ENCODE measurements around the gene RALGAPA2.

RALGAPA2 gene

DNA sequence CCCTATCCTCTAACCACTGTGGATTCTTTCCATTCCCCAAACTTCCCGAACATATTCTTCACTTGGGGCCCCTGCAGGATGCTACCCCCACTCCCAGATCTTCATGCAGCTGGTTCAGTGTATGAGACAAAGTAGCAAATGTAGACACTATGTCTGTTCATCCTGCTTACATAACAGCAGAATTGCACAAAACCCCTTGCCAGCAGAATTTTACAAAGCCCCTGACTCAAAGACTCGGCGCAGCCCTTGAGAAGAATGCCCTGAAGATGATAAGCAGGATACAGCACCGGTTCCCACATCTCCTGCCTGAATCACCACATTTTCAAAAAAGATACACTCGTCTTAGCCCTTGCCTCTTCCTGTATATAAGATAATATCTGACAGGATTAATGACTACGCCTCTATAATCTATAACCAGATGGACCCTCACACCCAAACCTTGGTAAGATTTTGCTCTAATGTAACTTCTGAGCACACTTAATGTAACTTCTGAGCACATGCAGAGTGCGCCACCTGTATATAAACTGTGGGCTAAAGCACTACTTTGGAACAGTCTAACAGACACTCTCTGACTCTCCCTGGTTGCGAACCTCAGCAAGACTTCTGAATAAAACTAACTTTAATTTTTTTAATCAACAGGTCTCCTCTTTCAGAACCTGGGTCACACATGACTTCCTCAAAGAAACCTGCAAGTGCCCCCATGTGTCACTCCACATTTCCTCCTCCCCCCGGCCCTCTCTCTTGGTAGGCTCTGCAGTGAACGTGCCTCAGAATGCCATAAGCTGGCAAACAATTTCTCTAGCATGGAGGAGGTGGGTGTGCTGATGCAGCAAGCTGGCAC lies 28.7 kb downstream of the RALGAPA2 start:
- no peak for DNase-seq (ENCODE audit: low read depth)

DNA sequence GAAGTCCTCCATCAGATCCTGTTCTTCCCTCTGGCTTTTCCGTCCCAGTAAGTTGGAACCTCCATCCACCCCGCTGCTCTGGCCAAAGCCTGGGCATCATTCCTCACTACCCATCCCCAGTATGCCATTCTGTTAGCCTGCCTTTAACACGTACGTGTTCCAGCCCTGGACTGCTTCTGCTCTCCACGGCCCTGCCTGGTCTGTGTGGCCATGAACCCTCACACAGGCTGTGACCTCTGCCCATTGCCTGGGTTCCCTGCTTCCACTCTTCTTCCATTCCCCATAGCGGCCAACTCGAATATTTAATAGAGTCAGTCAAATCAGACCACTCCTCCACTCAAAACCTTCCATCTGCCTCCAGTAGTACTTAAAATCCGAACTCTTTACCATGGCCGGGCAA lies 29.4 kb downstream of the RALGAPA2 start:
- DNase-seq (ENCODE audit: low read depth) = no peak

DNA sequence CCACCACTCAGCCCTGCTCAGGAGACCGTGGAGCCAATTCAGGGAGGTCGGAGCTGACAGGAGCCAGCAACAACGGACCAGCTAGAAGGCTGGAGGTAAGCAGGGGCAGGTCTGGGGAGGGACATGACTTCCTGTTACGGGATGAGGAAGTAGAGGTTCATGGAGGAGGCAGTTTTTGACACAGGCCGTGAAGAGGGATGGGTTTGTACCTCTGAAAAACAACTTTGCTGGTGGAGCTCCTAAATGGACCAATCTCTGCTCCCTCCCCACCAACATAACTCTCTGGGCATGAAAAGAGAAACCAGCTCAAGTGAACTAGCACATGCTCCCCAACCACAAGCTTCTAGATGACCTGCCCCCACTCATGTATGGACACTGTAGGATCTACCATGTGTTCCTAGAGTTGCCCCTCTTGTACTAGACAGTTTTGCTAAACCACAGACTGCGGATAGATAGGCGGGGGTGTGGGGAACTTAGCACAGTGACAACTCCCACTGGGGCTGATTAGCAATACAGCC lies 31.4 kb downstream of the RALGAPA2 start:
- no peak for DNase-seq (ENCODE audit: low read depth)

DNA sequence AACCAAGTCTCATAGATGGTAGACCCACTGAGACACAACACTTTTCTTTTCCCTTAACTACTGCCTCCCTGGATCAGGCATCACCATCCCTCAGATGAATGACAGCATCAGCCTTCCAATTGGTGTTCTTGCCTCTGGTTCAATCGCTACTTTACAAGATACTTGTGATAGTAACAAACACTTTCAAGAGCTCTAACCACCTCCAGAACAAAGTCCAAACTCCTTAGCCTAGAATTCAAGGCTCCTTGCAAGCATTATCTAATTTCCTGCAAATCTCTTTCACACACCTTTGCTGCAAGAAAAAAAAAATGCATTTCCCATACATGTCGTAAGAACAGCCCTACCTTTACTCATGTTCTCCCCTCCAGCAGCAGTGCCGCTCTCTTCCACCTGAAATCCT lies 33.1 kb downstream of the RALGAPA2 start:
- DNase-seq (ENCODE audit: low read depth) = no peak

DNA sequence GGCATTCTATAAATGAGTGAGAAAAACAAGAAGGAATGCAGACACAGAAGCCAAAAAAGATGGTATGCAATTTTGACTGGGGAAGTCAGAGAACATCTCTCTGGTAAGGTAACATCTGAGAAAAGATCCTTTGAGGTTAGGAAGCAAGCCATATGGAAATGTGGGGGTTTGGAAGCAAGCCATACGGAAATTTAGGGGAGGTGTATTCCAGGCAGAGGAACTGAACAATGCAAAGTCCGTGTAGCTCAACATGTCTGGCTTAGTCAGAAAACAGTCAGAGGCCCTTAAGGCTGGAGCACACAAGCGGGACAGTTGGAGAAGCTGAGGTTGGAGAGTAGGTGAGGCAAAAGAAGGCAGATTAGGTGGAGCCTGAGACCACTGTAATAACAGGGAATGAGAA lies 35.3 kb downstream of the RALGAPA2 start:
- DNase-seq (ENCODE audit: low read depth) = no peak

DNA sequence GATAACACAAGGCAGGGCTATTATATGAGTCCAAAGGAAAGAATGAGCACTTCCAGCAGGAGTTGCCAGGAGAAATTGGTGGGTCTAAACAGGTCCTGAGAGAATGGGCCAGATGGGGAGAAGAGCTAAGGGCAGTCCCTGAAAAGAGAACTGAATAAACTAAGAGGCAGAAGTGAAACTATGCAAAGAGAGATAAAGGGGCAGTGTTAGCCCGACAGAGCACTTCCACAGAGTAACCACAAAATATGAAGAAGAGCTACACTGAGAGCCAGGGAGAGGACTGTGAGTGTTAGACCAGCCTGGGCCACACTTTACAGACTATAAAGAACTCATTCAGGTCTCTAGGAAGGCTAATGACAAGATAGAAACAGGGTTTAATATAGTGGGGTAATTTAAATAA lies 43.8 kb downstream of the RALGAPA2 start:
- DNase-seq (ENCODE audit: low read depth) = no peak

DNA sequence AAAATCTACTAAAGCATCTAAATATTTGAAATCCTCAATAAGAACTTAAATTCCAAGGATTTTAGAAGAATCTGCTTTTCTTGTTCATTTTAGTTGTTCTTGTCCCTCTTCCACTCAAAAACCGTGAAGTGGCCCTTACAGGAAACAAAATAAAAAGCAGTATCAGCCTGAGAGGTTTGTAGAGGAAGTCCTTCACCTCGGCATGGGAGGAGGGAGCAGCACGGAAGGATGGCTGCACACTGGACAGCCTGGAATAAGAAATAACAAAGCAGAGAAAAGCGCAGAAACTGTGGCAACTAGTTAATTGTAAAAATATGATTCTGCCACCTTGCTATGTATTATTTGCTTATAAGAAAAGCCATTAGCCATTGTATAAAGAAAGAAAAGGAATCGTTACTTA lies 46.1 kb downstream of the RALGAPA2 start:
- no peak for DNase-seq (ENCODE audit: low read depth)

DNA sequence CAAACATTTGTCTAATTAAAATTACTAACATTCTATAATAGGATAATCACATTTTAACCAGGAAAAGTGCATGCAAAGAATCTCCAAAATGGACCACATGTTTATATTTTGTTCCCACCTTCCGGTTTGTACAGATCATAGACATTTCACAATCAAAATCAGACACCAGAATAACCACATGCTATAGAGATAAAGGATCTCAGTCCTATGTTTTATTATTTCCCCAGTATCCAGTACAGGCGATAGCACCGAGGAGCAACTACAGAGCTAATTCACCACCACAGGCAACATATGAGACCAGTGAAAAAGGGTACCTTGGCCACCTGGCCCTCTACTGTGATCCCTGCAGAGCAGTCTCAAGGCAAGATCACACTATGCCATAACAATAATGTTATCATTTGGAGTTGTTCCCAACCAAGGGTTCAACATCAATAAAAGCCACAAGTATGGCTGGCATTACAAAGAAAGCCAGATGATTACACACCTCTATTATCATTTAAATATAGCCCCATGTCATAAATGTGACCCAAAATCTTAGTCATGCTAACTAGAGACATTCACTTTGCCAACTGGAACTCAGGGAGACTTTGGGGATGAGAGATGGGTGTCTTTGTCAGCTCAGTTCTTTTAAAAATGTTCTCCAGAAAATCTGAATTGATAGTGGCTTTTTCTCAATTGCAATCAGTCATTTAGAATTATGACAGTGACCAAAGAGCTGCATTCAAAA lies 46.7 kb downstream of the RALGAPA2 start:
- no peak for DNase-seq (ENCODE audit: low read depth)

DNA sequence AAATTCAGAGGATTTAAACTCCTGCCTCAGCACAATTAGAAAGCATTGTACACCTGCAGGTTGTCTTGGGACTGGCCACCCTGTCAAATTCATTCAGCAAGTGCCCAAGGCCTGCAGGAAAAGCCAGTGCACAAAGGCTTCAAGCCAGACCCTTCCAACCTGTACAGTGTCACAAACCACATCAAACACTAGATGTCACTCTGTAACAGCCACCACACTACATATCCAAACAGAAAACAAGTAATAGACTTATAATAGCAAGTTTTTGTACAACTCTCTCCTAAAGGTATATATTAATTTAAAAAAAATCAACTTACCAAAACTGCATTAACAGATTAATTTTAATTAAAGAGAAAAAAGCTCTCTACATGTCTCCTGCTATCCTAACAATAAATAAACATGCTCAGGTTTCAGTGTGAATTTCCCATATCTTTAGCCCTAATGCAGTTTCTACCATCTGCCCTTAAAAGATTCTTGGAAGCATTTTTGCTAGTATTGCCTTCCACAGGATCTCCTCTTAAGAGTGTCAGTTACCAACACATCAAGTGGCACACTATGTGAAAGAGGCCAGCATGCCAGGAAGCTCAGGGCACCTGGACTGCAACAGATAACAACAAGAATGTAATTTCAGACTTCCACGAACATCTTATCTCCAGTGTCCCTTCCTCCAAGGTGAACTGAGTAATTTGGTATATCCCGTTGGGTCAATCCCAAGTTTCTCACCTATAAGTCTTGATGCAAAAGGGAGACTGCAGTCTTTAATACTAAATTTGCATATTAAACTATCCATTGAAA lies 47.5 kb downstream of the RALGAPA2 start:
- DNase-seq (ENCODE audit: low read depth) = no peak

DNA sequence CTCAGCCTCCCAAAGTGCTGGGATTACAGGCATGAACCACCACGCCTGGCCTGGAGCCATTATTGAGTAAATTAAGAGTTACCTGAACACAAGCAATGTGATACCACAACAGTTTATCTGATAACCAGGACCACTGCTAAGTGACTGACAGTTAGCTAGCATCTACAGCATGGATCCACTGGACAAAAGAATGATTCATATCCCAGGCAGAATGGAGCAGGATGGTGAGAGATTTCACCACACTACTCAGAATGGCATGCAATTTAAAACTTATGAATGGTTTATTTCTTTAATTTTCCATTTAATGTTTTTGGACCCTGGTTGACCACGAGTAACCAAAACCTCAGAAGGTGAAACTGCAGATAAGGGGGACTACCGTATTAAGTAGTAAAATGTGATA lies 48.6 kb downstream of the RALGAPA2 start:
- no peak for DNase-seq (ENCODE audit: low read depth)

DNA sequence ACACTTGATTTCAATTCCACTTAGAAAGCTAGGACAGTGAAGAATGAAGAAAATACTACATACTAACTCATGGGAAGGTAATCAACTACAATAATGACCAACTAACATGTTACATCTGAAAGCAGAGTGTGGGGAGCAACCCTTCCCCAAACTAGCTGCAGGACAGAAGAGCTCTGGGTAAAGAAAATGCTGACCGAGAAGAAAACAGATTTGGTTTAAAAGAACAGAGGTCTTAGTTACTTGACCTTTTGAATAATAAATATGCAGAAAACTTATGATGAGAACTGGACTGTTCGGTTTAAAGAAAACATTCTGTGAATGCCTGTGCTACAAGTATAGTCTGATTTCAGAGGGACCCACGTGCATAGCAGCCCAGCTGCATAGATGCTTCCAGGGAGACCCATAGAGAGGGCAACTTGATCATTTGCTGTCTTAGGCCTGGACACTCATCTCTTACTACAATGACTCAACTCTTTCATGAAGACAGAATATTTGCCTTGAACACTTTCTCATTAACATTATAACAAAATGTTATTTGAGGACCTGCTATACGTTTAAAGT lies 53.5 kb downstream of the RALGAPA2 start:
- no peak for DNase-seq (ENCODE audit: low read depth)

DNA sequence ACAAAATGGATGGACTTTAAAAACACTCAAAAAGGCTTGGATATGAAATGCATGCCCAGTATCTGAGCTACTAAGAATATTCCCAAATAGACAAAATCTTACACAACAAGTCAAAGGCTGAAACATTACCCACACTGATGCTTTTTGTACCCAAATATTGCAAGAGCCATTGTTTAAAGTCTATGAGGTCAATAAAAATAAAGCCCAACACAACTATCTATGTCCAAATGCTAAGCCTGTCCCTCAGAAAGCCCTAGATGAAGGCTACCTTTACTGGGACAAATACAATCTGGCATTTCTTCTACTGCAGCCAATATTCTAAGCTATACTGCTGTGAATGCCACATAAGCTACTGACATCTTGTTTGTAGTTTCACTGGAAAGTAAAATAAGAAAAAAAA lies 54.3 kb downstream of the RALGAPA2 start:
- DNase-seq (ENCODE audit: low read depth) = no peak

DNA sequence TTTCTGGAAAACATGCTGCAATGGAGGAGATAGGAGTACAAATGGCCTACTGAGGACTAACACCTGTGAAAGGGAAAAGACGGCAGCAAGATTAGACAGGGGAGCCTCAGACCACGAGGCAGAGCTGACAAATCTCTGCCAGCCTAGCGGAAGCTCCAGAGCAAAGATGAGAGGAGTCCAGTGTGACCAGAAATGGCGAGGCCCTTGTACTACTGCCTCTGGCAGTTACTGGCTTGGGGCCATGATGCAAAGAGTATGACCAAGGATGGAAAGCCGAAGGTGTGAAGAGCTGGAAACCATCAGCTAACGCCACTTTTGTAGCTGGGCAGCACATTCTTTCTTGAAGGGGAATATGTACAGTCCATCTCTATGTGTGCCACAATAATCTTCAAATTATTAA lies 55.4 kb downstream of the RALGAPA2 start:
- no peak for DNase-seq (ENCODE audit: low read depth)

DNA sequence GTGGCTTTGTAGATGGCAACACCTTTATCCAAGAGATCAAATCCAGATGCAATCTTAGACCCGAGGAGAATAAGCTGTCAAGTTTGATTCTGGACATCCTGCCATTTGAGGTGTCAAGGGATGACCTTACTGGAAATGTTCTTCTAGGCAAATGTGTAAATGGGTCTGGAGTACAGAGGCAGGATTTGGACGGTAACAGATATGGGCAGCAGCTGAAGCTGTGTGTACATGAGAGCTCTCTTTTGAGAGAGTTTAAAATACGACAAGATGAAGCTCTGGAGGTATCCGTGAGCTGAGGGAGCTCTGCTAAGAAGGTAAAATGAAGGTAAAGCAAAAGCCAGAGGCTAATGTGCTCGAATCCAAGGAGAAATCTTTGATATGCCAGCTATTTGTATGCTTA lies 56.6 kb downstream of the RALGAPA2 start:
- DNase-seq (ENCODE audit: low read depth) = no peak

DNA sequence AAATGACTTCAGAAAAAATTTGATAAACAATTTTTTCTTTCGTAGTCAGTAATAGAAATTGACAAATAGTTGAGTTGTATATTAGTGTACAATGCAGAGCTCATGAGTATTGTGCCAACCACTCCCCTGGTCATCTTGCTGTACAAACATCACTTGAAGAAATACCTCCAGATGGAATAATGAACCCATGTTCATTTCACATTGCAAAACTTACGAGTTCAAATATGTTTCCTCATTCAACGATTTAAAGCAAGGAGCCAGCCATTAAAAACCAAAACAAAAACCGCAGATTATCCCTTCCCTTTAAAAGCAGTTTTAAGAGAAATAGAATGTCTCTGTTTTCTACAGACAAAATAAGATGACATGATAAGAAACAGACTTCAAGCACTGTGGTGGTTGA lies 62.5 kb downstream of the RALGAPA2 start:
- DNase-seq (ENCODE audit: low read depth) = no peak

DNA sequence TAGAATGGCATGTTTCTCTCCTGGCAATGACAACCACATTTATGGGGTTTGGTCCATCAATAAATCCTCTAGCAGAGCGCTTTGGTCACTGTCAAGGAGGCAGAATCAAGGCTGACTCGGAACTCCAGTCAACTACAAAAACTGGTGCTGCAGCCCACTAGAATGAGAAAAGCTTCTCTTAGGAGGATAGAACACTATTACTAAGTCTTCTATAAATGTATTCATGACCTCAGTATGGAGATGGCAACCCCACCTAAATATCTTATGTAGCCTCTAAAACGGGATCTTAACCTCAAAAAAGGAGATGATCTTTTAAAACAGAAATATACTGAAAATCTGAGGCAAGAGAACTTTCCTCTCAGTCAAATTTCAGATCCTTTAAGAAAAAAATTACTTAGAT lies 68.5 kb downstream of the RALGAPA2 start:
- no peak for DNase-seq (ENCODE audit: low read depth)

DNA sequence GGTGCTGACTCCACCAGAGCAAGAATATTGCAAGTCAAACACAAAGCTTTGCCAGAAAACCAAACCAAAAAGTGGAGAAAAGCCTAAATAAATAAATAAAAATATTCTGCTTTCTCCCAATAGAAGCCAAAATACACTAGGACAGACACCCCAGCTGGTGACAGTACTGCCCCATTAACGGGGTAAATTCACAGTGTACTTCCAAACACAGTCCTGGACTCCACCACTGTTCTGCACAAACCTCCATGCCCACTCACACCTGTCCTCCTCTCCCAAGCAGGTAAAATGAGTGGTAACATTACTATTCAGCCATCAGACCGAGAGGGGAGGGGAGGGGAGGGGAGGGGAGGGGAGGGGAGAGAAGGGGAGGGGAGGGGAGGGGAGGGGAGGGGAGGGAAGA lies 70.7 kb downstream of the RALGAPA2 start:
- no peak for DNase-seq (ENCODE audit: low read depth)

DNA sequence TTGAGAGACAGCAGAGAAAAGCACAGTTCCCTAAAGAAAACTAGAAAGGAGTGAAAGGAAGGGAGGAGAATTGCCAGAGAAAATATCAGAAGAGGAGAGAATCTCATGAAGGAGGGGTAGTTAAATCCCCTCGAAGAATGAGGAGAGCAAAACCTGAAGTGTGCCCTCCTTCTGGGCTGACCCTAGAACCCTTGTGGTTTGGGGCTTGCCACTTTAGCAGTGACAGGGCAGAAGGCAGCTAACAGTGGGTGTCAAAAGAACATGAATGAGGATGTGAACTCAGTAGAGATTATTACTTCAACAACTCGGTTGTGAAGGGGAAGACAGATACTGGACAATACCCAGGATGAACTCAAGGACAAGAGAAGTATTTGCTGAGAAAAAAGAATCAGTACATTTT lies 73.6 kb downstream of the RALGAPA2 start:
- no peak for DNase-seq (ENCODE audit: low read depth)

DNA sequence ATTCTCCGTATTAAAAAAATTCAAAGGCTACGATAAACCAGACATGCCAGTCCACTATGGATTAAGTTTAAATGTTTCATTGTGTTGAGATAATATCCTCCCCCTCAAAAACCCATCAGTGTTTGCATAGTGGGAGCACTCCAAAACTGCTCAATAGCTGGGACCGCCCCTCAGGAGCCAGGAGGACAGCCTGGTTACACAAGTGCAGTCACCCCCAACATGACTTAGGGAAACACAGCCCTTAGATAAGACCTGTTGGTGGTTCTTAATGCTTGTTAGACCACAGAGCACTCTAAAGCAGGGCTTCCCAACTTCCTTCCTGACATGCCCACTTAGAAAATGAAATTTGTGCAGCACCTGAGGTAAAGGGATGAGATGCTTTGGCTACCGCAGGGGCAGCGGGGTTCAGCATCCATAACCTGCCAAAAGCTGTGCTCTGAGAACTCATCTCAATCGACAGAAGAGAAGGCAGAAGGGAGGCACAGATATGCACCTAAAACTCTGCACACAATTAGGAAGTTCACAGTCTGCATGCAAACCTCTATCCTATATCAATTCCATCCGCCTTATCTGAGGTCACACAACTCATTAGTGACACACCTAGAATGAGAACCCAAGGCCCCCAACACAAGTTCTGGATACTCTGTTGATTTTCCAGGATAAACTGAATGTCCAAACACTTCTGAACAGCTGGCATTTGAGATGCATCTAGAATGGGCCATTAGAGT lies 74.3 kb downstream of the RALGAPA2 start:
- no peak for DNase-seq (ENCODE audit: low read depth)

DNA sequence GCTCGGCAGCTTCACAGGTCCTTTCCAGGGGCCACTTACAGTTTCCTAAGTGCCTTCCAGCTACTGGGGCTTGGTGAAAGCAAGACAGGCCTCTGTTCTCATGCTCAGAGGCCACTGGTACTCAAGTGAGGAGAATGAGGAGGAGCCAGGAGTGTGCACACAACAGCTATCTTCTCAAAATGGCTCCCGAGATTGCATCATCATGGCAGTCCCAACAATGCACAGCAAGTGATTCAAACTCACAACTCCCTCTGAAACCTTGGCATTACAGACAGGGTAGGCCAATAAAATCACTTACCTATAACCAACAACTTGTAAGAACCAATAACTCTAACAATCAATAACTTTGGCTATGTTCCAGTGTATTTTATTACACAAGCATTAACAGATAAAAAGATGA lies 77.4 kb downstream of the RALGAPA2 start:
- DNase-seq (ENCODE audit: low read depth) = no peak

DNA sequence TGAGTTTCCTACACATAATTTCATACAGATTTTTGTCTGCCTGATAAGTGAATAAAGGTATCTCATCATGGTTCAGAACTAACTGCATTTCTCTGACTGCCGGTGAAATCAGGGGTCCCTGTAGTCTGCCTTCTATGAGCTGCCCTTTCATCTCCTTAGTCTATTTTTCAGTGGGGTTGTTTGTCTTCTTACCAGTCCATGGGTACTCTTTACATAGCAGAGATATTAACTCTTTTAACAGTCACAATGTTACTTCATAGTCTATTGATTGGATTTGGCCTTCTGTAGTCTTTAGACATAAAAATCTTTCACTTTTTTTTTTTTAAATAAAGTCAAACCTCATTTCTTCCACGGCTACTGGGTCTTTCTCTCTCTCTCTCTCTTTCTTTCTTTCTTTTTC lies 79.8 kb downstream of the RALGAPA2 start:
- no peak for DNase-seq (ENCODE audit: low read depth)

DNA sequence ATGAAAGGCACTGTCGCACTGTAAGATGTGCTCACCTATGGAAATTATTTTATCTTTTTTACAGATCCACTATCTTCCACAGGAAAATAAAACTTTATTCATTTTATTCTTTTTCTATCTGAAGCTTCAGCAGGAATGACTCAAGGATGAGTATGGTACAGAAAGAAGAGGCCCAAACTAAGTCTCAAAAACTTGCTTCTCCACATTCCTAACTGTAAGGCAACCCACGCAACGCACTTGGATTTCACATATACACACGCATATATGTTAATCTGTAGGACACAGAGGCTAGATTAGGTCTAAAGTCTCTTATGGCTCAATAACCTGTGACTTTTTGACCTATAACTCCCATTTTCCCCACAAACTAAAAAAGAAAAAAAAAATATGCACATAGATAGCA lies 81.9 kb downstream of the RALGAPA2 start:
- no peak for DNase-seq (ENCODE audit: low read depth)

Measured in activated T-helper 9 cell treated with anti-CD3 and anti-CD28 coated beads, Interleukin-2, amount 50 U/mL, for 16 hours (primary cell).